Central memory CD4-positive, alpha-beta T cell (primary cell): ENCODE data around the gene FDXACB1.
A peak's percentile ranks its signal among the peaks of the same experiment; 100 is the strongest.
"Not testable (repeated sequence)": the region's sequence is repeated elsewhere in the genome, so short reads cannot be mapped to it uniquely, and the experiment has no call there.

Experiments
- DNase-seq: peaks from one replicate; pipeline ENCODE4 v3.0.0; 2022

Gene FDXACB1

GRCh38 chr11:111908639-111909305 lies 29.8 kb upstream of the FDXACB1 start:
- DNase-seq: no peak

- no peak for DNase-seq
Measured at GRCh38 chr11:111906680-111907079, 27.7 kb upstream of the FDXACB1 start.

- DNase-seq: no peak
Measured at GRCh38 chr11:111905411-111905810, 26.4 kb upstream of the FDXACB1 start.

- DNase-seq: no peak
Measured at GRCh38 chr11:111886844-111887243, 7.9 kb upstream of the FDXACB1 start.

GRCh38 chr11:111886032-111886431 lies 7.1 kb upstream of the FDXACB1 start:
- no peak for DNase-seq

- not testable (repeated sequence) for DNase-seq
Measured at GRCh38 chr11:111885053-111885452, 6.1 kb upstream of the FDXACB1 start.

GRCh38 chr11:111882202-111882601 lies 3.2 kb upstream of the FDXACB1 start:
- DNase-seq: no peak

- no peak for DNase-seq
Measured at GRCh38 chr11:111879637-111879960, 634 bp upstream of the FDXACB1 start.

- no peak for DNase-seq
Measured at GRCh38 chr11:111878385-111878848, 548 bp downstream of the FDXACB1 start.

- no peak for DNase-seq
Measured at GRCh38 chr11:111871693-111872161, 7.2 kb downstream of the FDXACB1 start.

- DNase-seq: peak; percentile 84
Measured at GRCh38 chr11:111870886-111871692, 7.9 kb downstream of the FDXACB1 start, which contains the start of gene ALG9. ALG9 (minus strand) TSS chr11:111871581; CDS start chr11:111871482, 99 bp downstream.

GRCh38 chr11:111870522-111870885 lies 8.5 kb downstream of the FDXACB1 start:
- no peak for DNase-seq

GRCh38 chr11:111870113-111870512 lies 8.9 kb downstream of the FDXACB1 start:
- no peak for DNase-seq

GRCh38 chr11:111860257-111860656 lies 18.7 kb downstream of the FDXACB1 start:
- DNase-seq: no peak

- no peak for DNase-seq
Measured at GRCh38 chr11:111855506-111855905, 23.5 kb downstream of the FDXACB1 start.

- no peak for DNase-seq
Measured at GRCh38 chr11:111852103-111852502, 26.9 kb downstream of the FDXACB1 start.

- DNase-seq: no peak
Measured at GRCh38 chr11:111851636-111852035, 27.3 kb downstream of the FDXACB1 start.

GRCh38 chr11:111851067-111851466 lies 27.9 kb downstream of the FDXACB1 start:
- DNase-seq: no peak

GRCh38 chr11:111849631-111850030 lies 29.3 kb downstream of the FDXACB1 start:
- DNase-seq: no peak

GRCh38 chr11:111846636-111847035 lies 32.3 kb downstream of the FDXACB1 start:
- DNase-seq: no peak

GRCh38 chr11:111846063-111846462 lies 32.9 kb downstream of the FDXACB1 start:
- no peak for DNase-seq

GRCh38 chr11:111845276-111846028 lies 33.5 kb downstream of the FDXACB1 start:
- DNase-seq: no peak

GRCh38 chr11:111843661-111844060 lies 35.3 kb downstream of the FDXACB1 start:
- DNase-seq: no peak
